Uterus (tissue), 2 donors: ENCODE measurements around the gene NAA38.

Experiments
- POLR2A ChIP-seq, 2 donors: fragments of 450-650 bp; IDR thresholded peaks; one replicate each; pipeline ENCODE4 v1.6.1; 2016; ENCODE audit warnings: antibody characterized with exemption in 2 of 2, mild to moderate bottlenecking in 1 of 2, moderate library complexity in 1 of 2
- TF ChIP-seq, protein P1 (sequence below), 4 experiments: fragments of 200-600 bp in 2 of 4; fragments of 450-650 bp in 2 of 4; sonication (generic) in 2 of 4; IDR thresholded peaks; one replicate each; pipeline ENCODE4 v1.5.1; 2016 to 2019; ENCODE audit warnings: antibody characterized with exemption in 4 of 4, mild to moderate bottlenecking in 2 of 4, moderate library complexity in 1 of 4

GRCh38 chr17:7894866-7895265 lies 37.5 kb upstream of the NAA38 start:
- TF ChIP-seq, protein P1, sequence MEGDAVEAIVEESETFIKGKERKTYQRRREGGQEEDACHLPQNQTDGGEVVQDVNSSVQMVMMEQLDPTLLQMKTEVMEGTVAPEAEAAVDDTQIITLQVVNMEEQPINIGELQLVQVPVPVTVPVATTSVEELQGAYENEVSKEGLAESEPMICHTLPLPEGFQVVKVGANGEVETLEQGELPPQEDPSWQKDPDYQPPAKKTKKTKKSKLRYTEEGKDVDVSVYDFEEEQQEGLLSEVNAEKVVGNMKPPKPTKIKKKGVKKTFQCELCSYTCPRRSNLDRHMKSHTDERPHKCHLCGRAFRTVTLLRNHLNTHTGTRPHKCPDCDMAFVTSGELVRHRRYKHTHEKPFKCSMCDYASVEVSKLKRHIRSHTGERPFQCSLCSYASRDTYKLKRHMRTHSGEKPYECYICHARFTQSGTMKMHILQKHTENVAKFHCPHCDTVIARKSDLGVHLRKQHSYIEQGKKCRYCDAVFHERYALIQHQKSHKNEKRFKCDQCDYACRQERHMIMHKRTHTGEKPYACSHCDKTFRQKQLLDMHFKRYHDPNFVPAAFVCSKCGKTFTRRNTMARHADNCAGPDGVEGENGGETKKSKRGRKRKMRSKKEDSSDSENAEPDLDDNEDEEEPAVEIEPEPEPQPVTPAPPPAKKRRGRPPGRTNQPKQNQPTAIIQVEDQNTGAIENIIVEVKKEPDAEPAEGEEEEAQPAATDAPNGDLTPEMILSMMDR (IDR thresholded peaks at IDR 0.05): no peak
- no peak for TF ChIP-seq POLR2A (IDR thresholded peaks at IDR 0.05)
